Neural progenitor cell (in vitro differentiated cells): ENCODE measurements around the gene TREM2. TPM values are rescaled to one million over a fixed set of nuclear protein-coding genes. Genes with fewer than 3 reads are reported as not detected.

ENCODE experiments used
- DNase-seq: peaks from one replicate; pipeline ENCODE4 v3.0.0-alpha.2; 2016; ENCODE audit warnings: low spot score
- H2AFZ ChIP-seq: fragments of 200-600 bp; sonication (generic); replicated peaks from 2 replicates; pipeline ENCODE4 v1.6.1; 2016; ENCODE audit warnings: antibody characterized with exemption
- H3F3A ChIP-seq: fragments of 200-600 bp; sonication (generic); 2 replicates; pipeline ENCODE4 v1.6.1; 2016; ENCODE audit warnings: antibody characterized with exemption, low read depth
- H3K27ac ChIP-seq: fragments of 200-600 bp; sonication (generic); 2 replicates; pipeline ENCODE4 v1.5.1; 2016; ENCODE audit warnings: mild to moderate bottlenecking
- H3K27me3 ChIP-seq: fragments of 200-600 bp; sonication (generic); 2 replicates; pipeline ENCODE4 v1.6.1; 2016; ENCODE audit warnings: mild to moderate bottlenecking, moderate library complexity
- H3K36me3 ChIP-seq: fragments of 200-600 bp; sonication (generic); 2 replicates; pipeline ENCODE4 v1.5.1; 2016
- H3K4me1 ChIP-seq: fragments of 200-600 bp; sonication (generic); 2 replicates; pipeline ENCODE4 v1.6.1; 2016; ENCODE audit warnings: mixed run types
- H3K4me2 ChIP-seq: fragments of 200-600 bp; sonication (generic); 2 replicates; pipeline ENCODE4 v1.6.1; 2016
- H3K4me3 ChIP-seq: fragments of 200-600 bp; sonication (generic); 2 replicates; pipeline ENCODE4 v1.5.1; 2016
- H3K79me2 ChIP-seq: fragments of 200-600 bp; sonication (generic); 2 replicates; pipeline ENCODE4 v1.6.1; 2016; ENCODE audit warnings: low read depth
- H3K9ac ChIP-seq: fragments of 200-600 bp; sonication (generic); 2 replicates; pipeline ENCODE4 v1.6.1; 2016
- H3K9me3 ChIP-seq: fragments of 200-600 bp; sonication (generic); 2 replicates; pipeline ENCODE4 v1.5.1; 2016; ENCODE audit warnings: low read depth
- H4K20me1 ChIP-seq: fragments of 200-600 bp; sonication (generic); 2 replicates; pipeline ENCODE4 v1.6.1; 2016; ENCODE audit warnings: low read depth
- H3K27ac Mint-ChIP-seq: 3 replicates; pipeline ENCODE4 v1.8.0; 2021; ENCODE audit warnings: mixed read lengths
- H3K27me3 Mint-ChIP-seq: 2 replicates; pipeline ENCODE4 v1.8.0; 2022; ENCODE audit warnings: low read depth, mild to moderate bottlenecking, inconsistent platforms, moderate library complexity, mixed read lengths; ENCODE audit not compliant: insufficient read depth
- H3K36me3 Mint-ChIP-seq: 3 replicates; pipeline ENCODE4 v1.8.0; 2021; ENCODE audit warnings: mixed read lengths
- H3K4me1 Mint-ChIP-seq: 3 replicates; pipeline ENCODE4 v1.8.0; 2021; ENCODE audit warnings: mixed read lengths
- H3K4me3 Mint-ChIP-seq: 3 replicates; pipeline ENCODE4 v1.8.0; 2021; ENCODE audit warnings: mild to moderate bottlenecking, moderate library complexity, mixed read lengths
- H3K9me3 Mint-ChIP-seq: 3 replicates; pipeline ENCODE4 v1.8.0; 2020; ENCODE audit warnings: mixed read lengths
- CTCF ChIP-seq: fragments of 200-600 bp; sonication (generic); IDR thresholded peaks from 2 replicates; pipeline ENCODE4 v1.5.1; 2017; ENCODE audit warnings: antibody characterized with exemption, mild to moderate bottlenecking
- EZH2 ChIP-seq: fragments of 200-600 bp; sonication (generic); IDR thresholded peaks from 2 replicates; pipeline ENCODE4 v1.6.1; 2017; ENCODE audit warnings: antibody characterized with exemption, mild to moderate bottlenecking, moderate library complexity
- EZH2phosphoT487 ChIP-seq: fragments of 200-600 bp; sonication (generic); IDR thresholded peaks from 2 replicates; pipeline ENCODE4 v1.6.1; 2017; ENCODE audit warnings: antibody characterized with exemption
- total RNA-seq: library from RNA; depleted of rRNA; stranded (reverse); fragments of >200 nt; gene quantifications from 2 replicates; pipeline ENCODE4 v1.2.3, GENCODE V29; 2015; ENCODE audit warnings: low replicate concordance

The TREM2 gene
- total RNA-seq, 1 donor from 2014 or later = not detected

GRCh38 chr6:41194386-41194785 is 31.5 kb upstream of the TREM2 start:
- Mint-ChIP-seq H3K9me3 (peaks cover 11% of the 10 kb centered on the region), H3K27me3 (peaks cover 11% of the 10 kb centered on the region), H3K4me1 (peaks cover 7% of the 10 kb centered on the region), H3K36me3 (no peaks in the 10 kb centered on the region), H3K27ac (no peak overlapping the region), H3K4me3 (no peak overlapping the region)
- no peak for DNase-seq
- Histone ChIP-seq H3K4me1 (no peaks in the 10 kb centered on the region), H3K27me3 (no peaks in the 10 kb centered on the region), H3K36me3 (no peaks in the 10 kb centered on the region), H3K4me3 (no peak overlapping the region), H3K9me3 (no peaks in the 10 kb centered on the region), H3K4me2 (no peak overlapping the region), H3K9ac (no peak overlapping the region), H3F3A (no peaks in the 10 kb centered on the region), H3K79me2 (no peaks in the 10 kb centered on the region), H2AFZ (no peak overlapping the region), H4K20me1 (no peaks in the 10 kb centered on the region), H3K27ac (no peak overlapping the region)
- no peak for TF ChIP-seq CTCF
- TF ChIP-seq EZH2 = no peak
- no peak for TF ChIP-seq EZH2phosphoT487

GRCh38 chr6:41193884-41194283 is 31.0 kb upstream of the TREM2 start:
- Histone ChIP-seq H3K36me3 (no peaks in the 10 kb centered on the region), H3F3A (no peaks in the 10 kb centered on the region), H3K79me2 (no peaks in the 10 kb centered on the region), H4K20me1 (no peaks in the 10 kb centered on the region), H3K9ac (no peak overlapping the region), H2AFZ (no peak overlapping the region), H3K4me1 (no peaks in the 10 kb centered on the region), H3K27ac (no peak overlapping the region), H3K4me3 (no peak overlapping the region), H3K9me3 (no peaks in the 10 kb centered on the region), H3K4me2 (no peak overlapping the region), H3K27me3 (no peaks in the 10 kb centered on the region)
- no peak overlapping the region for H3K27ac Mint-ChIP-seq
- H3K27me3 Mint-ChIP-seq = peaks cover 11% of the 10 kb centered on the region
- no peak for DNase-seq
- no peaks in the 10 kb centered on the region for H3K36me3 Mint-ChIP-seq
- no peak overlapping the region for H3K4me3 Mint-ChIP-seq
- TF ChIP-seq EZH2 (no peak), EZH2phosphoT487 (no peak), CTCF (no peak)
- H3K4me1 Mint-ChIP-seq = peaks cover 7% of the 10 kb centered on the region
- H3K9me3 Mint-ChIP-seq = peaks cover 11% of the 10 kb centered on the region

- no peak overlapping the region for H3K9ac ChIP-seq
- no peak overlapping the region for H3K4me2 ChIP-seq
- Mint-ChIP-seq H3K36me3 (no peaks in the 10 kb centered on the region), H3K27ac (no peak overlapping the region), H3K4me3 (no peak overlapping the region), H3K9me3 (peaks cover 11% of the 10 kb centered on the region), H3K4me1 (peaks cover 7% of the 10 kb centered on the region), H3K27me3 (peaks cover 11% of the 10 kb centered on the region)
- TF ChIP-seq EZH2phosphoT487 (no peak), CTCF (no peak), EZH2 (no peak)
- H3K36me3 ChIP-seq = no peaks in the 10 kb centered on the region
- no peak overlapping the region for H3K4me3 ChIP-seq
- H3K9me3 ChIP-seq = no peaks in the 10 kb centered on the region
- no peak for DNase-seq
- H3K79me2 ChIP-seq = no peaks in the 10 kb centered on the region
- no peaks in the 10 kb centered on the region for H4K20me1 ChIP-seq
- no peaks in the 10 kb centered on the region for H3F3A ChIP-seq
- H3K4me1 ChIP-seq = no peaks in the 10 kb centered on the region
- no peaks in the 10 kb centered on the region for H3K27me3 ChIP-seq
- no peak overlapping the region for H2AFZ ChIP-seq
- H3K27ac ChIP-seq = no peak overlapping the region
These were observed 30.3 kb upstream of the TREM2 start for GRCh38 chr6:41193171-41193734.
